GM18858 (cell line): ENCODE results near the gene LRRC7.

Experiments
- ATAC-seq: cut with Tn5 transposase; IDR thresholded peaks from one replicate; pipeline ENCODE4 v1.9.1; 2021; ENCODE audit not compliant: unreplicated experiment

The LRRC7 gene

GRCh38 chr1:69587391-69587790, 19.7 kb downstream of the LRRC7 start:
- no peak for ATAC-seq

- no peak for ATAC-seq
Observed at GRCh38 chr1:69589799-69590198, 22.1 kb downstream of the LRRC7 start.

GRCh38 chr1:69592341-69592740, 24.6 kb downstream of the LRRC7 start:
- ATAC-seq, result no peak

GRCh38 chr1:69595486-69595885, 27.8 kb downstream of the LRRC7 start:
- no peak for ATAC-seq

GRCh38 chr1:69611316-69611715, 43.6 kb downstream of the LRRC7 start:
- no peak for ATAC-seq

- no peak for ATAC-seq
Observed at GRCh38 chr1:69613414-69613813, 45.7 kb downstream of the LRRC7 start.

GRCh38 chr1:69638673-69639072, 71.0 kb downstream of the LRRC7 start:
- no peak for ATAC-seq

GRCh38 chr1:69639159-69639558, 71.4 kb downstream of the LRRC7 start:
- no peak for ATAC-seq

GRCh38 chr1:69643266-69643665, 75.5 kb downstream of the LRRC7 start:
- no peak for ATAC-seq

GRCh38 chr1:69645477-69645876, 77.8 kb downstream of the LRRC7 start:
- ATAC-seq, result no peak

- no peak for ATAC-seq
Observed at GRCh38 chr1:69648486-69648885, 80.8 kb downstream of the LRRC7 start.

GRCh38 chr1:69649383-69649990, 81.8 kb downstream of the LRRC7 start:
- no peak for ATAC-seq

GRCh38 chr1:69650779-69651178, 83.1 kb downstream of the LRRC7 start:
- no peak for ATAC-seq

- ATAC-seq, result no peak
Observed at GRCh38 chr1:69651656-69652055, 83.9 kb downstream of the LRRC7 start.

- no peak for ATAC-seq
Observed at GRCh38 chr1:69657971-69658370, 90.2 kb downstream of the LRRC7 start.

GRCh38 chr1:69661686-69662085, 94.0 kb downstream of the LRRC7 start:
- no peak for ATAC-seq

- no peak for ATAC-seq
Observed at GRCh38 chr1:69662321-69662720, 94.6 kb downstream of the LRRC7 start.

GRCh38 chr1:69671363-69672010, 103.8 kb downstream of the LRRC7 start:
- ATAC-seq, result no peak

- ATAC-seq, result no peak
Observed at GRCh38 chr1:69673321-69673720, 105.6 kb downstream of the LRRC7 start.

- ATAC-seq, result no peak
Observed at GRCh38 chr1:69679965-69680364, 112.2 kb downstream of the LRRC7 start.

GRCh38 chr1:69686367-69686984, 118.8 kb downstream of the LRRC7 start:
- ATAC-seq, result no peak

GRCh38 chr1:69688193-69688592, 120.5 kb downstream of the LRRC7 start:
- ATAC-seq, result no peak

GRCh38 chr1:69691179-69691578, 123.5 kb downstream of the LRRC7 start:
- no peak for ATAC-seq
